ENCODE results near the gene MOCOS. TPM values are rescaled to one million over a fixed set of nuclear protein-coding genes. Genes with fewer than 3 reads are reported as not detected.

Gene MOCOS
- total RNA-seq, 2 donors from 2014 or later, result 2.5 to 3.9 TPM

DNA sequence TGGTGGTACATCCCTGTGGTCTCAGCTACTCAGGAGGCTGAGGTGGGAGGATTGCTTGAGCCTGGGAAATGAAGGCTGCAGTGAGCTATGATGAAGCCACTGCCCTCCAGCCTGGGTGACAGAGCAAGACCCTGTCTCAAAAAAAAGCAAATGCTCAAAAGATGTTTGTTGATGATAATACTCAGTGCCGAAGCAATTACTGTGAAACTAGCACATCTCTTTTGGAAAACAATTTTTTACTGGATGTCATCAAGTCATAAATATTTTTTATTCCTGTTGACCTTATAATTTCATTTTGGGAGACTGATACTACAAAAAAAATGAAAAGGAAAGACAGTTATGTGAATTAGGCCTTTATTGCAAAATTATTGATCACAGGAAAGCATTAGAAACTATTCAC is 75.7 kb downstream of the MOCOS start:
- no peaks in the 10 kb centered on the region for H3K27me3 ChIP-seq (replicated peaks; ENCODE audit: insufficient read depth)
- no peaks in the 10 kb centered on the region for H3K9me3 ChIP-seq
- no peak for TF ChIP-seq POLR2A (IDR thresholded peaks at IDR 0.05)
- TF ChIP-seq, protein P1, sequence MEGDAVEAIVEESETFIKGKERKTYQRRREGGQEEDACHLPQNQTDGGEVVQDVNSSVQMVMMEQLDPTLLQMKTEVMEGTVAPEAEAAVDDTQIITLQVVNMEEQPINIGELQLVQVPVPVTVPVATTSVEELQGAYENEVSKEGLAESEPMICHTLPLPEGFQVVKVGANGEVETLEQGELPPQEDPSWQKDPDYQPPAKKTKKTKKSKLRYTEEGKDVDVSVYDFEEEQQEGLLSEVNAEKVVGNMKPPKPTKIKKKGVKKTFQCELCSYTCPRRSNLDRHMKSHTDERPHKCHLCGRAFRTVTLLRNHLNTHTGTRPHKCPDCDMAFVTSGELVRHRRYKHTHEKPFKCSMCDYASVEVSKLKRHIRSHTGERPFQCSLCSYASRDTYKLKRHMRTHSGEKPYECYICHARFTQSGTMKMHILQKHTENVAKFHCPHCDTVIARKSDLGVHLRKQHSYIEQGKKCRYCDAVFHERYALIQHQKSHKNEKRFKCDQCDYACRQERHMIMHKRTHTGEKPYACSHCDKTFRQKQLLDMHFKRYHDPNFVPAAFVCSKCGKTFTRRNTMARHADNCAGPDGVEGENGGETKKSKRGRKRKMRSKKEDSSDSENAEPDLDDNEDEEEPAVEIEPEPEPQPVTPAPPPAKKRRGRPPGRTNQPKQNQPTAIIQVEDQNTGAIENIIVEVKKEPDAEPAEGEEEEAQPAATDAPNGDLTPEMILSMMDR (IDR thresholded peaks at IDR 0.05), result no peak
- TF ChIP-seq POLR2AphosphoS5 (IDR thresholded peaks at IDR 0.05), result no peak
- no peak overlapping the region for H3K27ac ChIP-seq
- H3K4me1 ChIP-seq (replicated peaks), result no peaks in the 10 kb centered on the region
- no peaks in the 10 kb centered on the region for H3K36me3 ChIP-seq
- no peak overlapping the region for H3K4me3 ChIP-seq
- intact Hi-C loops (cut with DNase I), result no loop called here
- WGBS, result 80% methylated on average over 1 of the region's 1 CpG
- no peak for DNase-seq (ENCODE audit: low spot score)

DNA sequence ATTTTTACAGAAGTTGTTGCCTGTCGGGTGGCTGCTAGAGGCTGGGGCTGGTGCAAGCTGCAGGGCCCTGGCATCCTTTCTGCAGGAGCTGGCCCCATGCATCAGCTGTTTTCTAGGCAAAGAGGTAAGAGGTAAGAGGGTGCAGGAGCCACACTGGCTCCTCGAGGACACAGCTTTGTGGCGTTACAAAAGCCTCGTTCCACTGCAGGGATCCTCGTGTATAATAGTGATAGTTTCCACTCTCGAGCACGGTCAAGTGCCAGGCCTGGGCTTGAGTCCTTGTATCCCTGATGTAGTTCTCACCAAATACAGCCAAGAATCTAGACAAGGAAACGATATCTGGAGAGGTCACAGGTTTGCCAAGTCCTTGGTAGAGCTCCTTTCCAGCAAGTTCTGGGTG is 77.0 kb downstream of the MOCOS start:
- intact Hi-C loops (cut with DNase I), result no loop called here
- WGBS, result 83% methylated on average over 8 of the region's 8 CpGs
- no peak overlapping the region for H3K27ac ChIP-seq
- H3K4me1 ChIP-seq (replicated peaks), result no peaks in the 10 kb centered on the region
- H3K9me3 ChIP-seq, result no peaks in the 10 kb centered on the region
- no peak for DNase-seq (ENCODE audit: low spot score)
- no peaks in the 10 kb centered on the region for H3K27me3 ChIP-seq (replicated peaks; ENCODE audit: insufficient read depth)
- no peak overlapping the region for H3K4me3 ChIP-seq
- H3K36me3 ChIP-seq, result no peaks in the 10 kb centered on the region
- no peak for TF ChIP-seq POLR2AphosphoS5 (IDR thresholded peaks at IDR 0.05)
- no peak for TF ChIP-seq POLR2A (IDR thresholded peaks at IDR 0.05)
- TF ChIP-seq, protein P1 (IDR thresholded peaks at IDR 0.05), result no peak

DNA sequence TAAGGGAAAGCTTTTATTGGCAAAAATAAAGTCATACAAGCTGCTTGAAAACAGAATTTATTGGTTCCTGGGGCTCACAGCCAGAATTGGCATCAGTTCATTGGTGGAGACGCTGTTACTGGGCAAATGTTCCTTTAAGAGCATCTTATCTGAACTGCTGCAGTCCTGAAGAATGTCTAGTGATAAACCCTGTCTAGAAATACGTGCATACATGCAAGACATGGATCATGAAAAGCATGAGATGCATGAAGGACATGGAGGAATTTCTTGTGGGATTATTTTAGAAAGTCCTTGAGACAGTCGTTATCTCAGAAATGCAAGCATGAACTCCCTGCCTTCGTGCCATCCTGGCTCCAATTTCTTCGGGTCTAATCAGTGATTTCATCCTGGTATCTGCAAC is 77.7 kb downstream of the MOCOS start:
- H3K4me1 ChIP-seq (replicated peaks), result no peaks in the 10 kb centered on the region
- 27% methylated on average over 5 of the region's 5 CpGs for WGBS
- no peak for DNase-seq (ENCODE audit: low spot score)
- H3K9me3 ChIP-seq, result no peaks in the 10 kb centered on the region
- H3K4me3 ChIP-seq, result no peak overlapping the region
- intact Hi-C loops (cut with DNase I), result no loop called here
- no peak overlapping the region for H3K27ac ChIP-seq
- no peaks in the 10 kb centered on the region for H3K36me3 ChIP-seq
- TF ChIP-seq POLR2A (IDR thresholded peaks at IDR 0.05) (no peak), POLR2AphosphoS5 (IDR thresholded peaks at IDR 0.05) (no peak)
- TF ChIP-seq, protein P1 (IDR thresholded peaks at IDR 0.05), result no peak
- H3K27me3 ChIP-seq (replicated peaks; ENCODE audit: insufficient read depth), result no peaks in the 10 kb centered on the region

DNA sequence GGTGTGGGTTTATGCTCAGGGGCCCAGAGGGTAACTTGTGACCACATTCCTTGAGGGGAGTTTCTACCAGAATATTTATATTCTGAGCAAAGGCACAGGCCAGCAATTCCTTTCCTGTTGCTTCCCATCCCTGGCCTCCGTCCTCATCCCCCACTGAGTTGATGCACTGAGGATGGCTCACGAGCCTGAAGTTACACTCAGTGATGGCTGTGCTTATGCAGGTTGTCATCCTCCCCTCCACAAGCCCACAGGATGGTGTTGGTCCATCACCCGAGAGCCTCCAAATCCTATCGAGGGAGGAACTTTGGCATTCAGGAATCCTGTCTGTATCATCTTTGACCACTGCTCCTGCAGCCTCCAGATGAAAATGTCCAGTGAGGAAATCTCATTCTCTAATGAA is 81.9 kb downstream of the MOCOS start:
- no peak overlapping the region for H3K4me3 ChIP-seq
- H3K36me3 ChIP-seq, result no peaks in the 10 kb centered on the region
- DNase-seq (ENCODE audit: low spot score), result no peak
- WGBS, result 91% methylated on average over 4 of the region's 4 CpGs
- no peak overlapping the region for H3K27ac ChIP-seq
- H3K27me3 ChIP-seq (replicated peaks; ENCODE audit: insufficient read depth), result no peaks in the 10 kb centered on the region
- no peaks in the 10 kb centered on the region for H3K4me1 ChIP-seq (replicated peaks)
- TF ChIP-seq, protein P1 (IDR thresholded peaks at IDR 0.05), result no peak
- TF ChIP-seq POLR2AphosphoS5 (IDR thresholded peaks at IDR 0.05) (no peak), POLR2A (IDR thresholded peaks at IDR 0.05) (no peak)
- intact Hi-C loops (cut with DNase I), result no loop called here
- no peaks in the 10 kb centered on the region for H3K9me3 ChIP-seq

DNA sequence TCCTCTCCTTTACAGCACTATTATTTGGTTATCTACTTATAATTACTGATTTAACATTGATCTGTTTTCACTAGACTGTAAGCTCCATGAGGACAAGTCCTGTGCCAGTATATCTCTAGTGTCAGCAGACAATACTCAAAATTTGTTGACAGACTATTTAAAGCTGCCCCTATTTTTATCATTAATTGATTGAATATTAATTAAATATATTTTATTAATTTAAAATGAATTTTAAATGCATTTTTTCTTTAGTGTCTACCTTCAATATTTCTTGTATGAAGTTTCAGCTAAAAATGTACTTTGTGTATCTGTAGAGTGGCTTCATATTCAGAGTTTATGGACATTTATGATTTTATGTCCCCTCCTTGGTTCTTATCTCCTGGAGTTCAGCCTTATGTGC is 83.9 kb downstream of the MOCOS start:
- no peaks in the 10 kb centered on the region for H3K27me3 ChIP-seq (replicated peaks; ENCODE audit: insufficient read depth)
- no peaks in the 10 kb centered on the region for H3K4me1 ChIP-seq (replicated peaks)
- H3K27ac ChIP-seq, result no peak overlapping the region
- DNase-seq (ENCODE audit: low spot score), result no peak
- no peaks in the 10 kb centered on the region for H3K36me3 ChIP-seq
- intact Hi-C loops (cut with DNase I), result no loop called here
- no peak overlapping the region for H3K4me3 ChIP-seq
- TF ChIP-seq POLR2AphosphoS5 (IDR thresholded peaks at IDR 0.05) (no peak), POLR2A (IDR thresholded peaks at IDR 0.05) (no peak)
- TF ChIP-seq, protein P1 (IDR thresholded peaks at IDR 0.05), result no peak
- H3K9me3 ChIP-seq, result no peaks in the 10 kb centered on the region
